PFSK-1 (cell line): ENCODE measurements around the gene NKPD1.

Source experiments
- FOXP2 ChIP-seq: optimal IDR thresholded peaks from 2 replicates; pipeline ENCODE3; 2011; ENCODE audit warnings: borderline replicate concordance, control low read depth, inconsistent platforms; ENCODE audit not compliant: insufficient read depth; ENCODE audit errors: extremely low read length, extremely low read depth
- POLR2AphosphoS5 ChIP-seq: IDR thresholded peaks from 2 replicates; pipeline ENCODE4 v1.6.1; 2012; ENCODE audit warnings: low read depth, mild to moderate bottlenecking, control low read depth, low read length, moderate library complexity
- SIN3A ChIP-seq: IDR thresholded peaks from 2 replicates; pipeline ENCODE4 v1.6.1; 2012; ENCODE audit warnings: mild to moderate bottlenecking, low read length, moderate library complexity, borderline replicate concordance; ENCODE audit not compliant: insufficient read depth
- TAF1 ChIP-seq: IDR thresholded peaks from 2 replicates; pipeline ENCODE4 v1.6.1; 2012; ENCODE audit warnings: low read length, control low read depth, borderline replicate concordance; ENCODE audit not compliant: insufficient read depth
- TF ChIP-seq, protein P1 (sequence below), 2 experiments: IDR thresholded peaks; 2 replicates each; pipeline versions ENCODE4 v1.6.1 to v1.8.0; 2011 to 2012; ENCODE audit warnings: low read depth in 2 of 2, low read length in 2 of 2, control low read depth in 1 of 2, inconsistent platforms in 1 of 2, mild to moderate bottlenecking in 1 of 2, moderate library complexity in 1 of 2; ENCODE audit not compliant: insufficient read depth in 1 of 2

The NKPD1 gene

GRCh38 chr19:45142726-45143110, 18.1 kb downstream of the NKPD1 start:
- TF ChIP-seq POLR2AphosphoS5 (no peak), TAF1 (no peak), SIN3A (no peak), FOXP2 (no peak)
- TF ChIP-seq, protein P1, sequence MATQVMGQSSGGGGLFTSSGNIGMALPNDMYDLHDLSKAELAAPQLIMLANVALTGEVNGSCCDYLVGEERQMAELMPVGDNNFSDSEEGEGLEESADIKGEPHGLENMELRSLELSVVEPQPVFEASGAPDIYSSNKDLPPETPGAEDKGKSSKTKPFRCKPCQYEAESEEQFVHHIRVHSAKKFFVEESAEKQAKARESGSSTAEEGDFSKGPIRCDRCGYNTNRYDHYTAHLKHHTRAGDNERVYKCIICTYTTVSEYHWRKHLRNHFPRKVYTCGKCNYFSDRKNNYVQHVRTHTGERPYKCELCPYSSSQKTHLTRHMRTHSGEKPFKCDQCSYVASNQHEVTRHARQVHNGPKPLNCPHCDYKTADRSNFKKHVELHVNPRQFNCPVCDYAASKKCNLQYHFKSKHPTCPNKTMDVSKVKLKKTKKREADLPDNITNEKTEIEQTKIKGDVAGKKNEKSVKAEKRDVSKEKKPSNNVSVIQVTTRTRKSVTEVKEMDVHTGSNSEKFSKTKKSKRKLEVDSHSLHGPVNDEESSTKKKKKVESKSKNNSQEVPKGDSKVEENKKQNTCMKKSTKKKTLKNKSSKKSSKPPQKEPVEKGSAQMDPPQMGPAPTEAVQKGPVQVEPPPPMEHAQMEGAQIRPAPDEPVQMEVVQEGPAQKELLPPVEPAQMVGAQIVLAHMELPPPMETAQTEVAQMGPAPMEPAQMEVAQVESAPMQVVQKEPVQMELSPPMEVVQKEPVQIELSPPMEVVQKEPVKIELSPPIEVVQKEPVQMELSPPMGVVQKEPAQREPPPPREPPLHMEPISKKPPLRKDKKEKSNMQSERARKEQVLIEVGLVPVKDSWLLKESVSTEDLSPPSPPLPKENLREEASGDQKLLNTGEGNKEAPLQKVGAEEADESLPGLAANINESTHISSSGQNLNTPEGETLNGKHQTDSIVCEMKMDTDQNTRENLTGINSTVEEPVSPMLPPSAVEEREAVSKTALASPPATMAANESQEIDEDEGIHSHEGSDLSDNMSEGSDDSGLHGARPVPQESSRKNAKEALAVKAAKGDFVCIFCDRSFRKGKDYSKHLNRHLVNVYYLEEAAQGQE (IDR thresholded peaks at IDR 0.05; ENCODE audit: insufficient read depth in 1 of 2, low read depth in 2 of 2, low read length in 2 of 2) = no peak

GRCh38 chr19:45142016-45142725, 18.6 kb downstream of the NKPD1 start:
- TF ChIP-seq FOXP2 = no peak
- no peak for TF ChIP-seq TAF1
- no peak for TF ChIP-seq SIN3A
- TF ChIP-seq POLR2AphosphoS5 = no peak
- TF ChIP-seq, protein P1 (IDR thresholded peaks at IDR 0.05; ENCODE audit: insufficient read depth in 1 of 2, low read depth in 2 of 2, low read length in 2 of 2) = no peak

DNA sequence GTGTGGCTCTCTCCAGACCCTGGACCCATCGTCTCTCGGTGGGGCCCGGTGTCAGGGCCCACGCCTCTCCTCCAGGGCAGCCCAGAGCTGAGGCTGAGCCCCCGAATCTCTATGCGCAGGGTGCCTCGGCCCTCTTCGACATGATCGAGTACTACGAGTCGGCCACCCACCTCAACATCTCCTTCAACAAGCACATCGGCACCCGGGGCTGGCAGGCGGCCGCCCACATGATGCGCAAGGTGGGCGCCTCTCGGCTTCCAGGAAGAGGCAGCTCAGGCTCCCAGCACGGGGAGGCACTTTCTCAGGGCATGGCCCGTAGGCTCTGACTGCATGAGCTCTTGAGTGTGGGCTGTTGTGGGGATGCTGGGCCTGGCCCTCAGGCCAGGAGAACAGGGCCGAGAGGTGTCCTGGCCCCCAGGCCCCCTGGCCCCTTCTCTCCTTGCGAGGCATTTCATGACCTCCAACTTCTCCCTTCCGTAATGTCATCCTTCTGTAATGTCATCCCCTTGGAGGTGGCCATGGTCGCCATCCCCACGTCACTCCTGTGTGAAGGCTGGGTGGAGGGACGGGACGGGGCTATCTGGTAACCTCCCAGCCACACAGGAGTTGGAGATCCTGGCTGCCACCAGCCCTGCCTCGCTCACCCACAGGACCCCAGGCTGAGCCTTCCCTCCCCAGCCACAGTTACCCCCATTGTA, 19.4 kb downstream of the NKPD1 start:
- TF ChIP-seq TAF1 = no peak
- no peak for TF ChIP-seq POLR2AphosphoS5
- TF ChIP-seq SIN3A = no peak
- TF ChIP-seq, protein P1 (IDR thresholded peaks at IDR 0.05; ENCODE audit: insufficient read depth in 1 of 2, low read depth in 2 of 2, low read length in 2 of 2) = no peak
- TF ChIP-seq FOXP2 = no peak

- TF ChIP-seq POLR2AphosphoS5 (no peak), TAF1 (no peak)
Observed at GRCh38 chr19:45140533-45140932, 20.2 kb downstream of the NKPD1 start.

GRCh38 chr19:45140144-45140503, 20.7 kb downstream of the NKPD1 start:
- TF ChIP-seq TAF1 (no peak), FOXP2 (no peak), SIN3A (no peak), POLR2AphosphoS5 (no peak)
- TF ChIP-seq, protein P1 (IDR thresholded peaks at IDR 0.05; ENCODE audit: insufficient read depth in 1 of 2, low read depth in 2 of 2, low read length in 2 of 2) = no peak
